KMS-11 (cell line): ENCODE data around the gene TARBP2.

Experiments used
- H2AFZ ChIP-seq: fragments of 200-600 bp; sonication (generic); 2 replicates; pipeline ENCODE4 v1.6.1; 2016; ENCODE audit warnings: antibody characterized with exemption, mixed run types, low read depth
- H3K27ac ChIP-seq: fragments of 200-600 bp; sonication (generic); 2 replicates; pipeline ENCODE4 v1.6.1; 2016; ENCODE audit warnings: mild to moderate bottlenecking, mixed run types
- H3K27me3 ChIP-seq: fragments of 200-600 bp; sonication (generic); 2 replicates; pipeline ENCODE4 v1.6.1; 2017; ENCODE audit warnings: mild to moderate bottlenecking, low read depth, mixed run types, moderate library complexity; ENCODE audit not compliant: insufficient read depth
- H3K36me3 ChIP-seq: fragments of 200-600 bp; sonication (generic); 2 replicates; pipeline ENCODE4 v1.6.1; 2017; ENCODE audit warnings: mild to moderate bottlenecking, mixed run types; ENCODE audit not compliant: insufficient read depth
- H3K4me1 ChIP-seq: fragments of 200-600 bp; sonication (generic); 2 replicates; pipeline ENCODE4 v1.6.1; 2016; ENCODE audit warnings: mild to moderate bottlenecking, low read depth, mixed run types; ENCODE audit not compliant: poor library complexity, severe bottlenecking
- H3K4me2 ChIP-seq: fragments of 200-600 bp; sonication (generic); 2 replicates; pipeline ENCODE4 v1.7.0; 2016; ENCODE audit warnings: mild to moderate bottlenecking, mixed run types
- H3K4me3 ChIP-seq: fragments of 200-600 bp; sonication (generic); IDR thresholded peaks from 2 replicates; pipeline ENCODE4 v1.6.1; 2017; ENCODE audit warnings: low read depth, low read length, mixed read lengths; ENCODE audit not compliant: insufficient read depth
- H3K79me2 ChIP-seq: fragments of 200-600 bp; sonication (generic); 2 replicates; pipeline ENCODE4 v1.6.1; 2016; ENCODE audit warnings: low read depth, mixed run types; ENCODE audit not compliant: insufficient read depth
- H3K9ac ChIP-seq: fragments of 200-600 bp; sonication (generic); 2 replicates; pipeline ENCODE4 v1.6.1; 2016; ENCODE audit warnings: mild to moderate bottlenecking, mixed run types
- H4K20me1 ChIP-seq: fragments of 200-600 bp; sonication (generic); 2 replicates; pipeline ENCODE4 v1.6.1; 2016; ENCODE audit warnings: mild to moderate bottlenecking, mixed run types; ENCODE audit not compliant: insufficient read depth
- CTCF ChIP-seq: fragments of 200-600 bp; sonication (generic); conservative IDR thresholded peaks from 2 replicates; pipeline ENCODE4 v1.6.1; 2017; ENCODE audit warnings: low read depth, mild to moderate bottlenecking, antibody characterized with exemption, low read length, moderate library complexity, mixed read lengths

The TARBP2 gene

DNA sequence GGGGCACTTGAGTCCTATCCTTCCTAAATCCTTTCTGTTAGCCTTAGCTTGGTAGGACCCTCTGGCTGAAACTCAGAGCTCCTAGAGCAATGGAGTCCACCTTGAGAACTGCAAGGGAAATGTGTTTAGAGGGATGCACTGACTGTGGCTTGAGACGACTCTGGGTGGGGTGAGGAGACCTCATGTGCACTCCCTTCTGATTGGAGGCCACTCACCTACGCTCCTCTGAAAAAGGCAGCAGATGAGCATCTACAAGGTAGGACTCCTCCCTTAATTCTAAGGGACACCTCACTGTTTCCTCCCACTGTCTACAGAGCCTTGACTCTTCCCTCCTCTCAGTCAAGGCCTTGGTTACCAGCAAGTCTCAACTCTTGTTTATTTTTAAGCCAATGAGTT, 2.9 kb upstream of the TARBP2 start:
- peaks cover 15% of the 10 kb centered on the region for H3K79me2 ChIP-seq
- peak overlapping the region; percentile 61 for H3K4me2 ChIP-seq
- H3K36me3 ChIP-seq, result no peaks in the 10 kb centered on the region
- no peak overlapping the region for H2AFZ ChIP-seq
- no peak overlapping the region for H3K27ac ChIP-seq
- no peak for TF ChIP-seq CTCF
- H3K4me3 ChIP-seq, result no peak overlapping the region
- no peaks in the 10 kb centered on the region for H3K27me3 ChIP-seq
- H4K20me1 ChIP-seq, result no peaks in the 10 kb centered on the region
- peaks cover 53% of the 10 kb centered on the region for H3K4me1 ChIP-seq
- no peak overlapping the region for H3K9ac ChIP-seq

DNA sequence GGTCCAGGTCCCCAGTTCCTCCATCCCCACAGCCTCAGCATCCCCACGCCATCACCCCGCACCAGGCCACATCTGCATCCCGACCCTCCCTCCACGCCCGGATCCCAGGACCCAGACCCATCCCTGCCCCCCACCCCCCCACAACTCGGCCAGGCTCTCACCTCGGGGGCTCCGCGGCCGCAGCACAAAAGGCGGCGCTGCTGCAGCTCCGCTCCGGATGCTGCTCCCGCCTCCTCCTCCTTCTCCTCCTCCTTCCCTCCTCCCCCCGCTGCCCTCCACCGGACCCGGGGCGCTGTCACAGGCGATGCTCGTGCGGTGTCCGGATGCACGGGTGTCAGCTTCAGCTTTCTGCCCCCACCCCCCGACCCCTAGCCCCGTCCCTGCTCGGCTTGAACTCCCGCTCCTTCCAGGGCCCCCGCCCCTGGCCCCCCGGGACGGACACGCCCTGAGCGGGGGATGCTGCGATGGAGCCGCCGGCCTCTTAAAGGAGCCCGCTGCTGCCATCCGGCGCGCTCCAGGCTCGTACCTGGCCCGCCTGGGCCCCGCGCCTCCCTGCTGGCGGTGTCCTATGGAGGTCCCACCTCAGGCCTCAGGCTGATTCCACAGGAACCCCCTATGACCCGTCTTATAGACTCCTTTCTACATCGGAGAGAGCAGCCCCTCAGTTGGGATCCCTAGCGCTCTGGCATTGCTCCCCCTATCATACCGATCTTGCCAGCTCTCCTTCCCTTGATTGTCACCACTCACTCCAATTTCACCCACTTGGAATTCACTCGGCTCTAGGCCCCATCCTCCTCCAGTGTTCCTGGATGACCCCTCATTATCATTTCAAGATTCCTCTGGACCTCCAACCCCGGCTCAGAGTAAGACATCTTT, 1.6 kb upstream of the TARBP2 start, which contains the start of gene MAP3K12:
MAP3K12 (minus strand) TSS at position 193 of the 876 bp plus-strand sequence. CDS start 12,067 bp downstream, outside the sequence.
- Histone ChIP-seq H4K20me1 (no peaks in the 10 kb centered on the region), H3K9ac (peak within 1 kb of the TSS; percentile 18; the same call in 1 of the 2 replicates), H3K79me2 (peaks cover 21% of the 10 kb centered on the region), H3K27me3 (no peaks in the 10 kb centered on the region), H2AFZ (peak within 1 kb of the TSS; percentile 20; the same call in 1 of the 2 replicates), H3K4me1 (peaks cover 40% of the 10 kb centered on the region), H3K27ac (peak within 1 kb of the TSS; percentile 91), H3K4me2 (peak within 1 kb of the TSS; percentile 61), H3K36me3 (no peaks in the 10 kb centered on the region), H3K4me3 (peak within 1 kb of the TSS; percentile 71)
- no peak; the same call in 1 of the 2 replicates for TF ChIP-seq CTCF

GRCh38 chr12:53500142-53500775, 824 bp upstream of the TARBP2 start:
- TF ChIP-seq CTCF, result peak; percentile 35; the same call in 1 of the 2 replicates
- H3K4me1 ChIP-seq, result peaks cover 40% of the 10 kb centered on the region
- peak overlapping the region; percentile 20; the same call in 1 of the 2 replicates for H2AFZ ChIP-seq
- peak overlapping the region; percentile 71 for H3K4me3 ChIP-seq
- H3K36me3 ChIP-seq, result no peaks in the 10 kb centered on the region; the same call in 1 of the 2 replicates
- H3K4me2 ChIP-seq, result peak overlapping the region; percentile 61
- peak overlapping the region; percentile 18; the same call in 1 of the 2 replicates for H3K9ac ChIP-seq
- H3K27ac ChIP-seq, result peak overlapping the region; percentile 91
- H3K27me3 ChIP-seq, result no peaks in the 10 kb centered on the region
- no peaks in the 10 kb centered on the region for H4K20me1 ChIP-seq
- H3K79me2 ChIP-seq, result peaks cover 21% of the 10 kb centered on the region

DNA sequence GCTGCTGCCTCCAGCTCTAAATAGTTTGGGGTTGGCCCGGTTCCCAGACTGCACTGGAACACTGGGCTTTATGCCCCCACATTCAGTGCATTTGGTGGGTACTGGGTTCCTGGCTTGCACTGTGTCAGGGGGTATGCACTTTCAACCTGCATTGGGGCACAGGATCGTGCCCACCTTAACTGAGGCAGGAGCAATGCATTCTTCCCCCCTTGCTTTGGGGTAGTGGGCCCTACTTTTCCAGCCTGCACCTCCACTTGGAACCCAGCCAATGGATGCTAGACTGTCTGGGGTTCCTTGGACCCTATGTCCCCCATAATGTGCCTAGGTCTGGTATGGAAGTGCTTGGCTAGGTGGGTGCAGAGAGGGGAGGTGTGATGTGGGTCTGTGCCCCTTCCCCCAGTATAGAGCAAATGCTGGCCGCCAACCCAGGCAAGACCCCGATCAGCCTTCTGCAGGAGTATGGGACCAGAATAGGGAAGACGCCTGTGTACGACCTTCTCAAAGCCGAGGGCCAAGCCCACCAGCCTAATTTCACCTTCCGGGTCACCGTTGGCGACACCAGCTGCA, 615 bp downstream of the TARBP2 start:
- Histone ChIP-seq H3K9ac (peak overlapping the region; percentile 93), H3K27me3 (no peaks in the 10 kb centered on the region), H3K79me2 (peaks cover 21% of the 10 kb centered on the region), H3K4me2 (peak overlapping the region; percentile 100), H4K20me1 (no peaks in the 10 kb centered on the region), H3K27ac (peak overlapping the region; percentile 91), H3K4me3 (no peak overlapping the region), H3K36me3 (no peaks in the 10 kb centered on the region; the same call in 1 of the 2 replicates), H2AFZ (peak overlapping the region; percentile 85), H3K4me1 (peaks cover 35% of the 10 kb centered on the region)
- no peak for TF ChIP-seq CTCF
